H1 (cell line): ENCODE results near the gene MAP4K4. TPM values are rescaled to one million over a fixed set of nuclear protein-coding genes. Genes with fewer than 3 reads are reported as not detected.

Experiments used
- GTF2F1 ChIP-seq: IDR thresholded peaks from 2 replicates; pipeline ENCODE4 v1.6.1; 2012; ENCODE audit warnings: low read depth, low read length, improper control_type of control experiment, borderline replicate concordance
- RAD21 ChIP-seq, 2 experiments: IDR thresholded peaks in 1 of 2; conservative IDR thresholded peaks in 1 of 2; 2 replicates each; pipeline ENCODE4 v1.6.1; 2011; ENCODE audit warnings: low read depth in 2 of 2, low read length in 2 of 2, improper control_type of control experiment in 1 of 2, inconsistent platforms in 1 of 2, mild to moderate bottlenecking in 1 of 2, moderate library complexity in 1 of 2
- RNF2 ChIP-seq: fragments of 200-900, 300-1000 bp; sonication (generic); IDR thresholded peaks from 2 replicates; pipeline ENCODE4 v1.7.1; 2016; ENCODE audit warnings: borderline replicate concordance, low read depth, mild to moderate bottlenecking, antibody characterized with exemption, low read length; ENCODE audit not compliant: poor library complexity, severe bottlenecking; ENCODE audit errors: missing control alignments
- TAF1 ChIP-seq: IDR thresholded peaks from 2 replicates; pipeline ENCODE4 v1.6.1; 2011; ENCODE audit warnings: mild to moderate bottlenecking, low read depth, low read length
- TAF7 ChIP-seq: optimal IDR thresholded peaks from 2 replicates; pipeline ENCODE3; 2011; ENCODE audit warnings: low read depth, mild to moderate bottlenecking, inconsistent platforms, low read length, moderate library complexity, borderline replicate concordance
- polyA plus RNA-seq, 7 experiments: library from polyadenylated mRNA; depleted of rRNA in 3 of 7; stranded (reverse) in 5 of 7; unstranded in 2 of 7; fragments of >200 nt in 5 of 7; fragments of 200-250 nt in 2 of 7; gene quantifications; 1 replicate in 5 of 7; 2 replicates in 1 of 7; 4 replicates in 1 of 7; pipeline versions ENCODE4 v1.2.1 to v1.2.3, GENCODE V29; 2011 to 2013; ENCODE audit warnings: missing spikeins in 2 of 7, mixed read lengths in 2 of 7
- total RNA-seq: library from RNA; stranded (reverse); fragmentation: NEBNext Ultra II Directional; extraction: Animal tissue kit (Norgen Biotek cat#: 25700); gene quantifications from 2 replicates; pipeline ENCODE4 v1.2.1, GENCODE V29; 2021

MAP4K4 gene
- total and polyA plus RNA-seq, 2 of the 8 experiments (the other 6 are each of a cell fraction or from before 2014, with no cell fraction given), result 53.2 to 138 TPM

DNA sequence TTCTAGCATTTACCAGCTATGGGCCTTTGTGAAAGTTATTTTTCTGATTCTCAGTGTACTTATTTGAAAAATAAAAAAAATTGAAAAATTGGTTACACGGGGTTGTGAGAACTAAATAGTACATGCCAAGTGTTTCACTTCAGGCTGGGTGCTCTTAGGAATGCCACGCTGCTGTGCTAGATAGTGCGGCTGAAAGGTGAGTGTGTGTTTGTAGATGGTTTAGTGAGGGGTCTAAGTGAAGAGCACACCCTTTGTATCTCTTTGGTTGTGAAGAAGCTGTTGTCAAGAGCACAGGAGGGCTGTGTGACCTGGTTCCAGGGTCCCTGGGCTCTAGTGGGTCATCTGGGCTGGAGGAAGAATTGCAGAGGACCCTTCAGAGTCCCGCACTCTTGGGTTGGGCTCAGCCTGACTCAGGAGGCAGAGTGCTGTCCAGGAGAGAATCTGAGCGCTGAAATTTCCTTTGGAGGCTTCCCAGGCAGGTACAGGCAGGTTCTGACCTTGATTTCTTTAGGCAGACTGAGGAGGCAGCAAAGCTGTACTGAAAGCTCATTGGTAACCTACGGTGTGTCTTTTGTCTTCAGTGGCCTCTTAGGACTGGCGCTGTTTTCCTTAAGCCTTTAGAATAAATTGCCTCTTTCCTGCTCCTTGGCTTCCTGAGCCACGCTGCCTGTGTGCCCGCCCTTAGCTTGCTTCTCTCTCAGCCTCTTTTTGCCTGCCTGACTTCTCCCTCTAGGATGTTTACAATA is 44.4 kb downstream of the MAP4K4 start (continued):
- TF ChIP-seq RAD21 (IDR thresholded peaks at IDR 0.05 in 1 of 2, conservative IDR thresholded peaks at IDR 0.05 in 1 of 2; ENCODE audit: low read depth in 2 of 2, low read length in 2 of 2), result peak; percentile 8 to 29; a peak in 2 of 4 replicates
- no peak for TF ChIP-seq TAF7
- peak; percentile 49; the same call in 1 of the 2 replicates for TF ChIP-seq TAF1
- no peak for TF ChIP-seq GTF2F1
- no peak for TF ChIP-seq RNF2
